Posterior vena cava (tissue), 2 donors: ENCODE measurements around the gene PRAMEF10. TPM values are rescaled to one million over a fixed set of nuclear protein-coding genes. Genes with fewer than 3 reads are reported as not detected.
"Not testable (repeated sequence)": the region's sequence is repeated elsewhere in the genome, so short reads cannot be mapped to it uniquely, and the experiment has no call there.

Experiments
- DNase-seq: peaks from one replicate; pipeline ENCODE4 v3.0.0-alpha.2; 2020; ENCODE audit warnings: low spot score
- intact Hi-C, 2 donors: fragments of 100-400 bp; cut with DNase I; formaldehyde crosslinking; loops; one replicate each; pipeline versions ENCODE4 v1.14.1 to v1.14.2; 2022 to 2023
- long read RNA-seq, 2 donors: library from polyadenylated mRNA; unstranded; transcript quantifications; one replicate each; pipeline ENCODE4 v2.0.0, GENCODE V29; 2020 to 2021
- total RNA-seq, 2 donors: library from RNA; stranded (reverse); fragmentation: NEBNext Ultra II Directional; extraction: Animal tissue kit (Norgen Biotek cat#: 25700); gene quantifications; one replicate each; pipeline ENCODE4 v1.2.1, GENCODE V29; 2021
- donor health status: DM: yes; HTN: yes; CAD: no.
- donor health status: DM: yes; HTN: yes; CAD: no.

The PRAMEF10 gene, protein sequence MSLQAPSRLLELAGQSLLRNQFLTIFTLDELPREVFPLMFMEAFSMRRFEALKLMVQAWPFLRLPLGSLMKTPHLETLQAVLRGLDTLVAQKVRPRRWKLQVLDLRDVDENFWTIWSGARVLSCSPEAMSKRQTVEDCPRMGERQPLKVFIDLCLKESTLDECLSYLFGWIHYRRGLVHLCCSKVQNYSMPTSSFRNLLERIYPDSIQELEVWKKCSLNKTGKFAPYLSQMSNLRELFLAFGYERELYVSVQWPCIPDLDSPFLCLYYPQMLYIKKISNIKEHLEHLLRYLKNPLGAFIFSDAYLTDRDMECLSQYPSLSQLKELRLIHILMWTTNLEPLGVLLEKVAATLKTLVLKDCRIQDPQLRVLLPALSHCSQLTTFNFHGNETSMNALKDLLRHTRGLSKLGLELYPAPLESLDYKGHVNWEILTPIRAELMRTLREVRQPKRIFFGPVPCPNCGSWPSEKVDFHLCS
- total RNA-seq = not detected
- long read RNA-seq, donor 1 = 0 reads
- long read RNA-seq, donor 2 = 0 reads

DNA sequence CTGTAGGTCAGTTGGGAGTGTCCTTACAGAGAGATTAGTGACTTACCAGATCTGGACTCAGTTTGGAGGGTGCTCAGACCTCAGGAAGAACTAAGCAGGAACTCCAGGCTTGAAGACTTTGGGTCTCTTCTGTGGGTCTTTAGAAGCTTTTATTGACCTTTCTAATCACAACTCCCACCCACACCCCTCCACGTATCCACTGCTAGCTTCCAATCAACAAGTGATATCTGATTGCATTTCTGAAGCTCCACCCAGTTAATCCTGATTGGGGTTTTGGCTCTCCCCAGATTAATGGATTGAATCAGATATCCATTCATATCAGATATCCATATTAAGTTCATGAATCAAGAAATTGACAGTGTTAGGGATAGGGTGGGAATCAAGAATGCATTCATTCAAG lies at the start of gene PRAMEF10:
Gene PRAMEF10, minus strand, starts transcription at position 101 of the 400 bp plus-strand sequence. CDS start 2,423 bp downstream, outside the sequence.
- DNase-seq, intact Hi-C loops: not testable (repeated sequence)

GRCh38 chr1:12947480-12947879 lies 49.4 kb upstream of the PRAMEF10 start, which contains the start of gene PRAMEF6:
PRAMEF6 (minus strand) TSS chr1:12947580; CDS start chr1:12942518, 5,062 bp downstream.
- DNase-seq, intact Hi-C loops: not testable (repeated sequence)

- intact Hi-C loops, DNase-seq: not testable (repeated sequence)
These were observed 26.3 kb upstream of the PRAMEF10 start for GRCh38 chr1:12924368-12924767.

DNA sequence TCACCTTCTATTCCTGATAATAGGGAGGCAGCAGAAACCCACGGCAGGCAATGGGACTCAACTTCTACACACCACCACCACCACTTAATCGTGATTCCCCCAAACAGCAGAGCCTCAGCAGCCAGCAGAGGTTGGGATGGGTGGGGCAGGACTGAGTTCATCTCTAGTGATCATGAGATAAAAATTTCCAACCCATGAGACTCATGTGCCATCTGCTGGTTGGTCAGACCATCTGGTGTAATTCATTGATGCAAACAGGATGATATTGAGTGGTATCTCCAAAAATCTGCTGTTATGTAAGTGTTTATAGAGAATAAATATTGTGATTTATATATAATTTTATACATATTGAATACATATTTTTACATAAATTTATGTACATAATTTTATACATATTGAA lies 23.7 kb upstream of the PRAMEF10 start:
- intact Hi-C loops, DNase-seq: not testable (repeated sequence)

DNA sequence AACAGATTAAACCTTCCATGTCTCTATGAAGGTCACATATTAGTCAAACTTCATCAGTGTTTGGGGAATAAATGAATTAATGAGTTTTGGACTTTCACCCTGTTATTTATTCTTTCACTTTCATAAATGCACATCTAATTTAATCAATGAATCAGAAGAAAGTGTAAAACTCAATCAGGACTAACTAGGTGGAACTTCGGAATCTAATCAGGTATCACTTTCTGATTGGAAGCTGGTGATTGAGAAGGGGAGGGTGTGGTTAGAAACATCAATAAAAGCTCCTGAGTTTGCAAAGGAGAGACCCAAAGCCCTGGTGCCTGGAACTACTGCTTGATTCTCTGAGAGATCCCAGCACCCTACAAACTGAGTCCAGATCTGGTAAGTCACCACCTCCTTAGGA lies 18.2 kb upstream of the PRAMEF10 start, which contains the start of gene PRAMEF7:
Gene PRAMEF7, plus strand, starts transcription at position 301 of the 400 bp plus-strand sequence. CDS start 1,083 bp downstream, outside the sequence.
- DNase-seq, intact Hi-C loops: not testable (repeated sequence)

DNA sequence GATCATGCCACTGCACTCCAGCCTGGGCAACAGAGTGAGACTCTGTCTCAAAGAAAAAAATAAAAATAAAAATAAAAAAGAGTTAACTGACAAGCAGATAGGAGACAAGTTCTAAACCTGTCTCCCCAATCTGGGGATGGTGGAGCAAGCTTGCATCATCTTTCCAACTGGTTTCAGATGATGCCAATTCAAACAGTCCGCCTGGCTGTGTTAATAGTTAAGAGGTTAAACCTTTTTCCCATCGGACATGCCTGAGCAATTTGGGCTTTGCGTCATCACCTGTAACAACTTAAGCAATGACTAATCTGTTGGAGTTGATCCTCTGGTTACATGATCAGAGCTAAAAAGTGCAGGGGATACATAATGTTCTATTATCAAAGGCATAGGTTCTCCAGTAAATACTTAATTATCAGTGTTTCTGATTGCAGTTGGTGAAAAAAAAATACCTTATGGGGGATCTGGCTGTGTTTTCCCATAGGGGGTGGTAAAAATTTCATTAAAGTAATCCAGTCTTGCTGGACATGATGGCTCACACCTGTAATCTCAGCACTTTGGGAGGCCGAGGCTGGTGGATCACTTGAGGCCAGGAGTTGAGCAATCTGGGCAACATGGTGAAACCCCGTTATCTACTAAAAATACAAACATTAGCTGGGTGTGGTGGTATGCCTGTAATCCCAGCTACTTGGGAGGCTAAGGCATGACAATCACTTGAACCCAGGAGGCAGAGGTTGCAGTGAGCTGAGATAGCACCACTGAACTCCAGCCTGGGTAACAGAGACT lies 5.9 kb upstream of the PRAMEF10 start:
- intact Hi-C loops, DNase-seq: not testable (repeated sequence)

GRCh38 chr1:12899186-12899585 lies 1.1 kb upstream of the PRAMEF10 start:
- intact Hi-C loops = not testable (repeated sequence)

DNA sequence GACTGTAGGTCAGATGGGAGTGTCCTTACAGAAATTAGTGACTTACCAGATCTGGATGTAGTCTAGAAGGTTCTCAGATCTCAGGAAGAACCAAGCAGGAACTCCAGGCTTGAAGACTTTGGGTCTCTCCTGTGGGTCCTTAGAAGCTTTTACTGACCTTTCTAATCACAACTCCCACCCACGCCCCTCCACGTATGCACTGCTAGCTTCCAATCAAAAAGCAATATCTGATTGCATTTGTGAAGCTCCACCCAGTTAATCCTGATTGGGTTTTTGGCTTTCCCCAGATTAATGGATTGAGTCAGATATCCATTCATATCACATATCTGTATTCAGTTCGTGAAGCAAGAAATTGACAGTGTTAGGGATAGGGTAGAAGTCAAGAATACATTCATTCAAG lies 12.0 kb downstream of the PRAMEF10 start, which contains the start of gene PRAMEF4:
Gene PRAMEF4, minus strand, starts transcription at position 101 of the 400 bp plus-strand sequence. CDS start 2,807 bp downstream, outside the sequence.
- not testable (repeated sequence) for DNase-seq

More at GRCh38 chr1:12899186-12899585, 1.1 kb upstream of the PRAMEF10 start:
- DNase-seq = not testable (repeated sequence)

DNA sequence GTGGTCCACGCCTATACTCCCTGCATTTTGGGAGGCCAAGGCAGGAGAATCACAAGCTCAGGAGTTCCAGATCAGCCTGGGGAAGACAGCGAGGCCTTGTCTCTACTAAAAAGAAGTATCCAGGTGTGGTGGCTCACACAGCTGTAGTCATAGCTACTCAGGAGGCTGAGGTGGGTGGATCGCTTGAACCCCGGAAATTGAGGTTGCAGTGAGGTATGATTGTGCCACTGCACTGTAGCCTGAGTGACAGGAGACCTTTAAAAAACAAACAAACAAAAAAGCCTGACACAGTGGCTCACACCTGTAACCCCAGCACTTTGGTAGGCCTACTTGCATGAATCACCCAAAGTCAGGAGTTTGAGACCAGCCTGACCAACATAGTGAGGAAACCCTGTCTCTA lies 19.6 kb downstream of the PRAMEF10 start:
- intact Hi-C loops, DNase-seq: not testable (repeated sequence)

More for the DNA sequence above, 12.0 kb downstream of the PRAMEF10 start, which contains the start of gene PRAMEF4:
- intact Hi-C loops = not testable (repeated sequence)

GRCh38 chr1:12863131-12863880 lies 34.8 kb downstream of the PRAMEF10 start:
- DNase-seq, intact Hi-C loops: not testable (repeated sequence)

DNA sequence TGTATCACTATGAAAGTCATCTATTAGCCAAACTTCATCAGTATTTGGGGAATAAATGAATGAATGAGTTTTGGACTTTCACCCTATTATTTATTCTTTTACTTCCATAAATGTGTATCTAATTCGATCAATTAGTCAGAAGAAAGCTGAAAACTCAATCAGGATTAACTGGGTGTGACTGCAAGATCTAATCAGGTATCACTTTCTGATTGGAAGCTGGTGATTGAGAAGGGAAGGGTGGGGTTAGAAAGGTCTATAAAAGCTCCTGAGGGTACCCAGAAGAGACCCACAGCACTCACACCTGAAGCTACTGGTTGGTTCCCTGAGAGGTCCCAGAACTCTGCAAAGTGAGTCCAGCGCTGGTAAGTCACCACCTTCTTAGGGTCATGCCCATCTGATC lies 41.3 kb downstream of the PRAMEF10 start, which contains the start of gene PRAMEF2:
Gene PRAMEF2, plus strand, starts transcription at position 301 of the 400 bp plus-strand sequence. CDS start 1,924 bp downstream, outside the sequence.
- intact Hi-C loops, DNase-seq: not testable (repeated sequence)

- intact Hi-C loops = no loop called here
- DNase-seq = no peak
These were observed 46.3 kb downstream of the PRAMEF10 start for GRCh38 chr1:12851779-12852178.

- DNase-seq, intact Hi-C loops: not testable (repeated sequence)
These were observed 49.5 kb downstream of the PRAMEF10 start, which contains the start of gene HNRNPCL1 for GRCh38 chr1:12848620-12849019. HNRNPCL1 (minus strand) TSS chr1:12848720; CDS start chr1:12848289, 431 bp downstream.

Other genes starting within 250 kb of the PRAMEF10 start
- not detected for gene AADACL3, start 182.2 kb downstream of the PRAMEF10 start, total RNA-seq
- gene CFAP107, start 152.1 kb downstream of the PRAMEF10 start, total RNA-seq = not detected
- not detected for gene PRAMEF12, start 124.5 kb downstream of the PRAMEF10 start, total RNA-seq
- not detected for gene PRAMEF1, start 106.9 kb downstream of the PRAMEF10 start, total RNA-seq
- gene PRAMEF11, start 66.9 kb downstream of the PRAMEF10 start, total RNA-seq = not detected
- gene HNRNPCL1, start 49.5 kb downstream of the PRAMEF10 start, total RNA-seq = not detected
- not detected for gene PRAMEF2, start 41.2 kb downstream of the PRAMEF10 start, total RNA-seq
- gene PRAMEF4, start 12.1 kb downstream of the PRAMEF10 start, total RNA-seq = not detected
- not detected for gene PRAMEF7, start 18.3 kb upstream of the PRAMEF10 start, total RNA-seq
- not detected for gene PRAMEF6, start 49.3 kb upstream of the PRAMEF10 start, total RNA-seq
- gene PRAMEF27, start 158.3 kb upstream of the PRAMEF10 start, total RNA-seq = not detected
- not detected for gene HNRNPCL3, start 162.5 kb upstream of the PRAMEF10 start, total RNA-seq
- gene PRAMEF25, start 172.5 kb upstream of the PRAMEF10 start, total RNA-seq = not detected
- gene HNRNPCL2, start 218.6 kb upstream of the PRAMEF10 start, total RNA-seq = not detected